CD4-positive, alpha-beta T cell treated with Interleukin-17A for 1 hour (primary cell): ENCODE measurements around the gene RBM23.
"Not testable (repeated sequence)": the region's sequence is repeated elsewhere in the genome, so short reads cannot be mapped to it uniquely, and the experiment has no call there.

ENCODE experiments used
- DNase-seq: peaks from one replicate; pipeline ENCODE4 v3.0.0-alpha.2; 2020

RBM23 gene

DNA sequence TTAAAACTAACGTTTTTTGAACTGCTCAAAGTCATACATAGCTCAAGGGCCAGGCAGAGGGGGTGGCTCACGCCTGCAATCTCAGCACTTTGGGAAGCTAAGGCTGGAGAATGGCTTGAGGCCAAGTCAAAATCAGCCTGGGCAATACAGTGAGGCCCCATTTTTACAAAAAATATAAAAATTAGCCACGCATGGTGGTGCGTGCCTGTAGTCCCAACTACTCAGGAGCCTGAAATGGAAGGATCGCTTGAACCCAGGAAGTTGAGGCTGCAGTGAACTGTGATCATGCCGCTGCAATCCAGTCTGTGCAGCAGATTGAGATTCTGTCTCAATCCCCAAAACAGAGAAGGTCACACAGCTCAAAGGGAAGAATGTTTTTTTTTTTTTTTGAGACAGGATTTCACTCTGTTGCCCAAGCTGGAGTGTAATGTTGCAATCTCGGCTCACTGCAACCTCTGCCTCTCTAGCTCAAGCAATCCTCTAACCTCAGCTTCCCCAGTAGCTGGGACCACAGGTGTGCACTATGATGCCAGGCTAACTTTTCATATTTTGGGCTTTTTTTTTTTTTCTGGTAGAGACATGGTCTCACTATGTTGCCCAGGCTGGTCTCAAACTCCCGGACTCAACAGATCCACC, 2.9 kb downstream of the RBM23 start:
- no peak for DNase-seq

DNA sequence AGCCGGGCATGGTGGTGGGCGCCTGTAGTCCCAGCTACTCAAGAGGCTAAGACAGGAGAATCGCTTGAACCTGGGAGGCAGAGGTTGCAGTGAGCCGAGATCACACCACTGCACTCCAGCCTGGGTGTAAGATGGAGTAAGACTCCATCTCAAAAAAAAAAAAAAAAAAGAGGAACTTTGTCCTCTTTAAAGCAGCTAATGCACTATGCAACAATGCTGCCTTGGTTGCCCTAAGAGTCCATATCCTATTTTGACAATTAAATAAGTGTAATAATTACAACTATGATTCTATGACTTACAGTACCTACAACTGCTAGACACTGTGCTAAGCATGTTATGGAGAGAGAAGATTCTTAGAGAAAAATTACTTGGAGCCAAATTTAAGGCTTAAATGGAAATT, 4.1 kb downstream of the RBM23 start:
- not testable (repeated sequence) for DNase-seq

DNA sequence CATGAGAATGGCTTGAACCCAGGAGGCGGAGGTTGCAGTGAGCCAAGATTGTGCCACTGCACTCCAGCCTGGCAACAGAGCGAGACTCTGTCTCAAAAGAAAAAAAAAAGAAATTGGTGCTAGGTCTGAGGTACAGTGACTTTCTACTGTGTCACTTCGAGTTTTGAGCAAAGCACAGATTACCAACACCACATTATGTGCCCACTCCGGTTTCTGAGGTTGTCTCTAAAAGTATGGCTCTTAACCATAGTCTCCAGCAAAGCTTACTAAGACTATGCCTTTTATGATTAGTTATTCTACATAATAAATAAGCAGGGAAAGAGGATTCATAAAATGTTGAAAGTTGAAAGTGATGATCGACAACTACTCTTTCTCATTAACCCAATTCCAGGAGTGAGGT, 8.0 kb downstream of the RBM23 start:
- no peak for DNase-seq

DNA sequence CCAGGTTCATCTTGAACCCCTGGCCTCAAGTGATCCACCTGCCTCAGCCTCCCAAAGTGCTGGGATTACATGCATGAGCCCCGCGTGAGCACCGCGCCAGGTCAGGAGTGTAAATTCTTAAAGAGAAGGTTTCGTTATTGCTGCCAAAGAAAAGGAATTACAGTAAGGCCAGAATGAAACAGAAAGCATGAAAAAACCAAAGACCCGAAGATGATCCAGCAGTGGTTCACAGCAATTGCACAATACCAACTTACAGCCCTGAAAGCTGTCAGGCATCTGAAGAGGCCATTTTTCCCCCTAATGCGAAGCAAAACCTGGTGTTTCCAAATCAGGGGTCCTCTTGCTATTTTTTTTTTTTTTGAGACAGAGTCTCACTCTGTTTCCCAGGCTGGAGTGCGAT, 10.3 kb downstream of the RBM23 start:
- no peak for DNase-seq

DNA sequence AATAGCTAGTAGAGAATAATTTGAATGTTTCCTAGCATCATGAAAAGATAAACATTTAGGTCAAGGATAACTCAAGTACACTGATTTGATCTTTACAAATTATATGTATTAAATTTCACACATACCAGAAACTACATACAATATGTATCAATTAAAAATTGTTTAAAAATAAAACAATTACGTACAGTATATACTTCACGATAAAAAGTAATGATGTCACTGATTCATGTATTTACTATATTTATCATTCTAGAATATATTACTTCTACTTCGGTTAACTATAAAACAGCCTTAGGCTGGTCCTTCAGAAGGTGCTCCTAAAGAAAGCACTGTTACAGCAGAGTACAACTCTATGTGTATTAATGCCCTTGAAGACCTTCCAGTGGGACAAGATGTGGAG, 11.5 kb downstream of the RBM23 start:
- no peak for DNase-seq

DNA sequence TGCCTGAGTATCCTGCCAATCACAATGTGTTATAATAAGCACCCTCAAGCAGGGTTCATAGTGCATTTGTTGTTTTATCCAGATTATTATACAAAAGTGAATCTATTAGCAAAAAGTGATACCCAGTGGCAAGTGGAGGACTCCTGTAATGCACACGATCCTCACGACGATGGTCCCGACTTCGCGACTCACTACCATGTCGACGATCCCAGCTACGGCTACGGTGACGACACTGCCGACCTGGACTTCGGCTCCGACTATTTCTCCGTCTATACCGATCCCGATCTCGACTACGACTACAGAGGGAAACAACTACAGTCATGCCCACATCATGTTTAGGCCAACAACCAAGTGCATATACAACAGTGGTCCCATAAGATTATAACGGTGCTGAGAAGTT, 12.9 kb downstream of the RBM23 start:
- DNase-seq: no peak

DNA sequence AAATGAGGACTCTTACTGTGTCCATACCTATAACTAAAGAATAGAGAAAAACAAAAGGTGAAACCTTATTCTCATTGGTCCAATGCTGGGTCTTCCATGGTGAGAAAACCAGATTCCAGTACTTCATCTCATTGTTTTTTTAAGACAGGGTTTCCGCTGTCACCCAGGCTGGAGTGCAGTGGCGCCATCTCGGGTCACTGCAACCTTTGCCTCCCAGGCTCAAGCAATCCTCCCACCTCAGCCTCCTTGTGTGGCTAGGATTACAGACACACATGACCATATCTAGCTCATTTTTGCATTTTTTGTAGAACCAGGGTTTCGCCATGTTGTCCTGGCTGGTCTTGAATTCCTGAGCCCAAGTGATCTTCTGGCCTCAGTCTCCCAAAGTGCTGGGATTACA, 13.3 kb downstream of the RBM23 start:
- no peak for DNase-seq

DNA sequence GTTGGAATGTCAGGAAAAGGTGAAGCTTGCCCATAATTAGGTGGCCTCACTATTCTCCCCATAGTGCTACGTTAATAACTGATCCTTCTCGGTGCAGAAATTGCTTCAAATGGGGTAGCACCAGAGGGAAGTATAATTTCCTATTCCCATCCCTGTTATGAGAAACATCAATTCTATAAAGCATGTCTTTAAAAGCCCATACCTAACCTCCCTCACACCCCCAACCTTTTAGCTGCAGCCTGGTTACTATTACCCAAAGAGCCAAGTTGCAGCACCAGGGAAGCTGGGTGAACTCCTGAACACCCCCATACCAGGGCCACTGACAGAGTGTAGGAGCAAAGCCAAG, 15.2 kb downstream of the RBM23 start:
- no peak for DNase-seq

DNA sequence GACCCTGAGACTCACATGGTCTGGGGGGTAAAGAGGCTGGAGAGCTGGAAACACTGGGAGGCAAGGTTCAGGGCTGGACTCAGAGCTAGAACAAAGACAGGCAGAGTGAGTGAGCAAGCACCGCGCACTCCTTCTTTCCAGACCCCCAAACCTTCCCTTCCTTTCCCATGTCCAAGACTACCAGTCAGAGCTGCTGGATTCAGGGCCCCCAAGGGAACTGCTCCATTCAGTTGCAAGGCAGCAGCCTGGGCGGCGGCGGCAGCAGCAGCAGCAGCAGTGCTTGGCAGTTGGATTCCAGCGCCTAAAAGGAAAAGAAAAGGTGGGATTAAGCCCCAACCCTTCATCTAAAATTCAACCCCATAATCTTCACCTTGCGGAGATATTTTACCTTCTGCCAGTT, 17.1 kb downstream of the RBM23 start:
- no peak for DNase-seq

DNA sequence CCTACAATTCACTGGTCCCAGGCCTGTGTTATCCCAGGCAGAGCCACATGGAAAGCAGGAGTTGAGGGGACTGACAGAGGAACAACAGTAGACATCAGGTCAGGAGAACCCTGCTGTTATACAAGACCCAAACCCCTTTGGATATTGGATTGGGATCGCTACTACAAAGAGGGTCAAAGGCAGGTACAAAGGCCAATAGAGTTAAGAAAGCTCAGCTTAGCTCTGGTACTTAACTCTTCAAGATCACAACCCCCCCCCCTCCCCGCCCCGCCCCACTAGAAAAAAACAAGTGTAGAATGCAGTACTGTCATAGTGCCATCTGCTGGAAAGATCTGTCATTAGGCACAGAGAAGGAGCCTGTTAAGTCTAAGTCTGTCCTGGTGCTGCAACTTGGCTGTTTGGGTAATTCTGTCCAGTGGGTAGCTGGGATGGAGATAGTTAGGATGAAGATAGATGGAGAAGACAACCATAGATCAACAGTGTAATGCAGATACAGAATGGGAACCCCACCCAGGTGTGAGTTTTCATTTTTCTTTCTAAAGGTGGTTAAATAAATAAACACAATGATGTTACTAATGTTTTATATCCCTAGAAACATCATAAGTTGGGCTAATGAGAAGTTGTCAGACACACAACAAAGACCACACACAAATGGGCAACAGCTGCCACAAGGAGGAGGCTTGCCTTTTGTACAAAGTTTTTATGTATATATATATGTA, 18.7 kb downstream of the RBM23 start:
- DNase-seq: peak; percentile 82

DNA sequence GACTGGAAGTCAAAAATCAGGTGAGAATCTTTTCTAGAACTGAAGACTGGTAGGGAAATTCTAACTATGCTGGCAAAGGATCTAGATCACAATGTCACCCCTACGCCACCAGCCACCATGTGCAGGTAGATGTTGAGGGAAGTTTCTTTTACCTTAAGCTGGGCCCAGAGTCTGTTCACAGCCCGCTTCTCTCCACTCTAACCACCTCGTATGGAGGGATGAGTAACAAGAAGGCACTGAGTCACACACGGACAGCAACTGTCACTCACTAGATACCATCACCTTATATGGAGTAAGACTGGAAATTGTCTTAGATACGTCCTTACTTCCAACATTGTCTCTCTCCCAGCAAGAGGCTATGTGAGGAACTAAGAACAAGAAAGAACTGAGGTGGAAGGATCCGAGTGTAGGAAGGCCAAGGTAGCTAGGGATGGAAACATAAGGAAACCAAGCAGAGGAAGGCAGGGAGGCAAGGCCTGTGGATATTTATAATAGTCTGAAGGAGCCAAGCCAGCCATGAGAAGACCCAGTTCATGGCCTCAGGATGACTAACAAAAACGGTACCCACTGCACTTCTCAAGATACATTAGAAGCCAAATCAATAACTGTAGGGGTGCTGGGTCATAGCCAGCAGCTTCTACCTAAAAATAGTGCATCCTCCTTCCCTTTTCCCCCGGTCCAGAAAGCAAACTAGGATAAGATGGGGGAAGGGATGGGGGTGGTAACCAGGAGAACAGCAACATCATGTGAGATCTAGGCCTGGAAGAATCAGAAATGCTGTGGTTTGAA, 20.5 kb downstream of the RBM23 start:
- no peak for DNase-seq

DNA sequence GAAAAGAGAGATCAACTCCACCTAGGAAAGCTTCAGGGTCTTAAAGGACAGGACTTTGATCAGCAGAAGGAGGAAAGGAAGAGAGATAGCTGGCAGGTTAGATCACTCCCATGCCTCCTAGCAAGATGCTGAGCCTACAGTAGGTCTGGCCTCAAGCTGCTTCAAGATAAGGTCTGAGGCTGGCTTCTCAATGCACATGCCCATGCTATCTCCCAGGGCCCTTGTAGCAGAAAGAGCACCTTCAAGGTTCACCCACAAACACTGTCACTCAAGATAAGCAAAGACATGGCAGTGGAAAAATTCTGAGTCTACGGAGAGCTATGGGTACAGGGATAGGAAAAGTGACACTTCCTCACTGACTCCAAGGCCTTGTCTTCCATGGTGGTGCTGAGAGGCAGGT, 21.6 kb downstream of the RBM23 start:
- DNase-seq: no peak

DNA sequence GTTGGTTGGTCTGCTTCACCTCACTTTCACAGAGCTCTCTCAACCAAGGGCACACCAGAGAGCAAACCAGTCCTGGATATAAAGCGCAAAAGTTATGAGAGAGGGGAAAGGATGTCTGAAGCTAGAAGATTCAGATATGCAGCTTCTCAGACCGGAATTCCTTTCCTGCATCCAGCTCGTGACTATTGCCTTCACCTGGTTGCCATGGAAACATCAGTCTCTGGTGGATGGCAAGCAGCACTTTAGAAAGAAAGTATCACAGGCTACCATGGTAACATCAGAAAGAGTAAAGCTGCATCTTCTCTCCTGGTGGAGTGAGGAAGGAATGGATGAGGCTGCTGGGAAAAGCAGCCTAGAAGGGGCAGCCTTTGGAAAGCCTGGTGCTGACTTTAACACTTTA, 22.2 kb downstream of the RBM23 start:
- no peak for DNase-seq

DNA sequence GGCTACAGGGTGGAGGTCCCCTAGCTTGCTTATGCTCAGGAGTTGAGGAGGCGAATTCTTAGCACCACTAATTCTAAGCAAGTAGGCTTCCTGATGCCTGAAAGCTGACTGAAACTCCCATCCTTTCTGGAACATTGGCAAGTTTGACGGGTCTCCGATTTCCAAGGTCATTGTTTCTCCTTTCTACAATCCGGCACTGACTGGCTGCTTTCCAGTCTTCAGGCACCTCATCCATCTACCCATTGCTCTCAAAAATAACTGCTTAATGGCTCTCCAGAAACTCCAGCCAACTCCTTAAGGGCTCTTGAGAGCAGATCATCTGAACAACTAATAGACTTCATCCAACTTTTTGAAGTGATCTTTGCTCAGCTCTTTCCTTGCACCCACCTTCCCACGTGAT, 22.6 kb downstream of the RBM23 start:
- no peak for DNase-seq

DNA sequence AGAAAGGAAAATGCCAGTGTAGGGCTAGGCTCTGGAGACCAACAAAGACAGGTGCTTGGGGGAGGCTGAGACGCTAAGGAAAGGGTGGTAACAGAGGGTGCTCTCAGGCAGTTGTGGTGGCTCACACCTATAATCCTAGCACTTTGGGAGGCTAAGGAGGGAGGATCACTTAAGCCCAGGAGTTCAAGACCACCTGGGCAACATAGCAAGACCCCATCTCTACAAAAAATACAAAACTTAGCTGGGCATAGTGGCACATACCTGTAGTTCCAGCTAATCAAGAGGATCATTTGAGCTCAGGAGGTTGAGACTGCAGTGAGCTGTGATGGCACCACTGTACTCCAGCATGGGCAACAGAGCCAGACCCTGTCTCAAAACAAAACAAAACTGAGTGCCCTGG, 23.5 kb downstream of the RBM23 start:
- no peak for DNase-seq

DNA sequence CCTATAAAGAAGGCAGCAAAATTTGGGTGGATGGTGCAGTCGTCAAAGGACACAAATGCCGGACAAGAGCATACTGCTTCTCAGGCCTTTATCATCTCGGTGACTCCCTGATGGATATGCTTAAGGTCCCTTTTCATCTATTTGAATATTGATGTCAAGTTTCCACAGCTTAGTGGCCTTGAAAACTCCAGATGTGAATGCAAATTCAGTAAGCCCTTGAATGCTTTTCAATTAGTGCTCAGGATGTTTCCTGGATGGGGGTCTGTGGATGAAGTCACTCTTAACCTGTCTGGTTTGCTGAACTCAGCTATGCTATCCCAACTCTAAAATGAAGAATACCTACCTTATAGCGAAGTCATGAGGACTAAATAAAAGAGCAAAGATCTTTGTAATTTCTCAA, 25.2 kb downstream of the RBM23 start:
- DNase-seq: no peak

DNA sequence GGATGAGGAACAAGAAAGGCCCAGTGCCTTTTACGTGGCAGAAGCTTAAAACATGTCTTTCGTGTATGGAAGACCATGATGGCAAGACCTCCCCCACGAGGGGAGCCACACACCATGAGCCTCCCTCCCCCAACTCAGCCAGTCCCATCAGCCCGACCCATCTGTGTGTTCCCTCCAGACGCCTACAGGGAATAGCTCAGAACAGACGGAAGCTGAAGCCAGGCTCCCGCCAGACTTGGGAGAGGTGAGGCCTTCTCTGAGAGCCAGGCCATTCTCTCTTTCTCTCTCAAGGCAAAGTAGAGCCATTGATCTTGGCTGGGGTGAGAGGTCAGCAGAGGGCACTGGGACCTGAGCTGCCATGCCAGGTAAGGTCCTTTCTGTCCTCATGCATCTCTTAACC, 26.5 kb downstream of the RBM23 start:
- DNase-seq: no peak

DNA sequence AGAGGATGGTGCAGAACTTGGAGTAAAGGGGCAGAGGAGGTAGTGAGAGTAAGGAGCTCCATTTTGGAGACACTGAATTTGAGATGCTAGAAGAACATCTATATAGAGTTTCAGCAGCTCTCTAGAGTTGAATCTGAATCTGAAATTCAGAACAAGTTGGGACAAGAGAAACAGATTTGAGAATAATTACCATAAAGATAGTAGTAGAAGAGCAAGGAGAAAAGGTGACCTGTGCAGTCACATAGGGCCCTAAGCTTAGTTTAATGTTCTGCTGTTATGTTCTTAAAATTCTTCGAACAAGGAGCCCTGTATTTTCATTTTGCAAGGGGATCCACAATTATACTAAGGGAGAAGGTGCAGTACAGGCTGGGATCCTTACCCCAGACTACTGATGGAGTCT, 28.5 kb downstream of the RBM23 start:
- no peak for DNase-seq

DNA sequence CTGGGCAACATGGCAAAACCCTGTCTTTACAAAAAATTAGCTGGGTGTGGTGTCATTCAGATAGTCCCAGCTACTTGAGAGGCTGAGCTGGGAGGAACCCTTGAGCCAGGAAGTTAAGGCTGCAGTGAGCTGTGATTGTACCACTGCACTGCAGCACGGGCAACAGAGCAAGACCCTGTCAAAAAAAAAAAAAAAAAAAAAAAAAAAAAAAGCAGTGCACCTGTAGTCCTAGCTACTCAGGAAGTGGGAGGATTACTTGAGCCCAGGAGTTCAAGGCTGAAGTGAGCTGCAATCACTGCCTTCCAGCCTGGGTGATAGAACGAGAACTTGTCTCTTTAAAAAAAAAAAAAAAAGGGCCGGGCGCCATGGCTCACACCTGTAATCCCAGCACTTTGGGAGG, 30.3 kb downstream of the RBM23 start:
- peak; percentile 38 for DNase-seq

DNA sequence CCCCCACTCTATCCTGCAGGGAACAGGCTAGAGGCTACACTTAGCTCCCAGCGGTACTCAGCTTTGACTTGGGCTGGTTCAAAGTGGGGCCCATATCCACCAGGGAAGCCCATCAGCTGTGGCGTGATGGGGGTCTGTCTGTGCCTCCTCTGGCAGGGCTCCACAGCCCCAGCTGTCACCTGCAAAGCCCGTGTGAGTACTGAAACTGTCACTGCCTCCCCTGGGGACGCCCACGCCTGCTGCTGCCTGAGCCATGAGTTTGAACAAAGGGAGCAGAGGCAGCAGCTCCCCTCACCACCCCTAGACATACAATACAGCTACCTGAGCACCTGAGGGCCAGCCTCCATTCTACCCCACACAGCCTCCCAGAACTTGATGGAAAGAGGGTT, 31.0 kb downstream of the RBM23 start:
- DNase-seq: peak; percentile 23

DNA sequence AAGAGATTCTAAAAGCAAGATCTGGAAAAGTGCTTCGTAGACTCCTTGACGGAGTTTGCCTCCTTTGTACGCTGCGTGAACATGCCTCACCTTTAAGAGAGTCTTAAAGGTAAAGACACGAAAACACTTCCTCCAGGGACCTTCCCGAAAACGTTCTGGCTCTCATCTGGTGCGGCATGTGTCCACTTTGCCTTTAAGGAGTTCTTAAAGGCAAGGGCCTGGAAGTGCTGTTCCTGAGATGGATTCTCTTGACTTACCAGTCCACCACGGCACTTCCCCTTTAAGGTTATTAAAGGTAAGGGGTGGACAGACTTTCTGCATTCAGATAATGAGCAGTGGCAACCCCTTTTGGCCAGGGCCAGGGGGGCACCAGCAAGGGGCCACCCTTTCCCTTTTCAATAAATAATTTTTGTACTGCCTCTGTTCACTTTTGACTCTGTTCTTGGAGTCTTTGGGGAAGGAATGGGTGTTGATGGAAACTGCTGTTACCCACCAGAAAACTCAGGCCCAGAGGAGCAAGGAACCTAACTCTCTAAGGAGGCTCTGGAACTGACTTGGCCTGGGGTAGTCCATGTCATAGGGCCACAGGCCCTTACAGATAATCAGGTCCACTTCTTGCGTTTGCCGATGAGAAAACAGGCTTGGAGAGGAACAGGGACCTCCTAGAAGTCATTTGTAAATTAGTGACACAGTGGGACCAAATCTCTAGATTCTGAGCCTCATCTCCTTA, 31.5 kb downstream of the RBM23 start:
- DNase-seq: peak; percentile 78

DNA sequence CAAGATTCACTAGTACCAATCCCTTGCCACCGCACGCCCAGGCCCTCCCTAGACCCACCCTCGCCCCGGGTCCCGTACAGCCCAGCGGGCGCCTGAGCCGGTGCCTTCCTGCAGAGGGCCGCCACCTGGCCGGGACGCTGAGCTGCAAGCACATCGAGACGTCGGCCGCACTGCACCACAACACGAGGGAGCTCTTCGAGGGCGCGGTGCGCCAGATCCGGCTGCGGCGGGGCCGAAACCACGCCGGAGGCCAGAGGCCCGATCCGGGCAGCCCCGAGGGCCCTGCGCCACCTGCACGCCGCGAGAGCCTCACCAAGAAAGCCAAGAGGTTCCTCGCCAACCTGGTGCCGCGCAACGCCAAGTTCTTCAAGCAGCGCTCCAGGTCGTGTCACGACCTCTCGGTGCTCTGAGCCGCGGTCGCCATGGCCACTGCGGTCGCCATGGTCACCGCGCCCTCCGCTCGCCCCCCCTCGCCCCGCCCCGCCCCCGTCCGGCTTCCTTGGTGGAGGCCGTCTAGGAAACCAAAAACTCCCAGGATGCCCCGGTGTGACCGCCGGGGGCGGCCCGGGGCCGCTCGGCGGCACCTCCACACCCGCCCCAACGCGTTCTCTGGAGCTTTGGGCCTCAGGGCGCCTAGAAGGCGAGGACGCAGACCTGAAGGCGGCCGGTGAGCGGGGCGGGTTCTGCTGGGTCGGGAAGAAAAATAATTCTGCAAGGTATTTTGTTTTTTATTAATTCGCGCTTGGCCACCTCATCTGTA, 32.3 kb downstream of the RBM23 start:
- peak; percentile 87 for DNase-seq

DNA sequence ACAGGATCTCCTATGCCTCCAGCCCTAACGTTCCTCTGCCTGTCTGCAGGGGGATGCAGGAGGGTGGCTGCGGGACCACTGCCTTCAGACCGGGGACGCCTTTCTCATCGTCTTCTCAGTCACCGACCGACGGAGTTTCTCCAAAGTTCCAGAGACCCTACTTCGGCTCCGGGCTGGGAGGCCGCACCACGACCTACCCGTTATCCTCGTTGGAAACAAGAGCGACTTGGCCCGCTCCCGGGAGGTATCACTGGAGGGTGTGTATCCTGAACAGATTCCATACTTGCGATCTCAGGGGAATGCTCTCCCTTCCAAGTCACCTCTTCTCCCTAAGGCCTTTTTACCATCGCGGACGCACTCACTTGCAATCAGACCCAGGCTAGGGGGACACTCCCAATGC, 33.0 kb downstream of the RBM23 start:
- DNase-seq: no peak
